HUDEP-2 (cell line): ENCODE measurements around the gene ANAPC13.

Source experiments
- DNase-seq, 76 experiments: peaks; one replicate each; lab custom pipeline; 2025; ENCODE audit not compliant: unreplicated experiment in 76 of 76; lab: John Stamatoyannopoulos, UW

ANAPC13 gene

GRCh38 chr3:134485718-134486576 is at the start of gene ANAPC13, which contains the start of gene CEP63:
ANAPC13 (minus strand) TSS chr3:134485985; CDS start chr3:134482904, 3,081 bp downstream.
CEP63 (plus strand) TSS chr3:134486057; CDS start chr3:134495321, 9,264 bp downstream.
- DNase-seq: peak; percentile 30 to 96 (median 91)

GRCh38 chr3:134535186-134535970 is 49.6 kb upstream of the ANAPC13 start:
- no peak for DNase-seq

GRCh38 chr3:134533493-134533892 is 47.7 kb upstream of the ANAPC13 start:
- no peak for DNase-seq

GRCh38 chr3:134527538-134528186 is 41.9 kb upstream of the ANAPC13 start:
- DNase-seq: no peak

GRCh38 chr3:134527037-134527436 is 41.3 kb upstream of the ANAPC13 start:
- DNase-seq: peak in 22 of 76 experiments; percentile 0 to 28 (median 8)

- no peak for DNase-seq
Measured at GRCh38 chr3:134526319-134526718, 40.5 kb upstream of the ANAPC13 start.

- peak in 1 of 76 experiments; percentile 6 for DNase-seq
Measured at GRCh38 chr3:134525293-134525692, 39.5 kb upstream of the ANAPC13 start.

- DNase-seq: no peak
Measured at GRCh38 chr3:134522541-134522940, 36.8 kb upstream of the ANAPC13 start.

GRCh38 chr3:134517791-134518190 is 32.0 kb upstream of the ANAPC13 start:
- DNase-seq: no peak

GRCh38 chr3:134516905-134517304 is 31.1 kb upstream of the ANAPC13 start:
- no peak for DNase-seq

GRCh38 chr3:134511500-134511899 is 25.7 kb upstream of the ANAPC13 start:
- DNase-seq: no peak

GRCh38 chr3:134505485-134505884 is 19.7 kb upstream of the ANAPC13 start:
- peak in 4 of 76 experiments; percentile 4 to 10 (median 6) for DNase-seq

GRCh38 chr3:134504132-134504531 is 18.3 kb upstream of the ANAPC13 start:
- DNase-seq: no peak

- no peak for DNase-seq
Measured at GRCh38 chr3:134503266-134503665, 17.5 kb upstream of the ANAPC13 start.

- peak in 72 of 76 experiments; percentile 16 to 94 (median 72) for DNase-seq
Measured at GRCh38 chr3:134496471-134497071, 10.8 kb upstream of the ANAPC13 start.

GRCh38 chr3:134495980-134496379 is 10.2 kb upstream of the ANAPC13 start:
- DNase-seq: no peak

- no peak for DNase-seq
Measured at GRCh38 chr3:134494495-134494894, 8.7 kb upstream of the ANAPC13 start.

GRCh38 chr3:134487406-134487805 is 1.6 kb upstream of the ANAPC13 start:
- DNase-seq: peak in 1 of 76 experiments; percentile 6

GRCh38 chr3:134486577-134487041 is 824 bp upstream of the ANAPC13 start:
- DNase-seq: peak in 9 of 76 experiments; percentile 11 to 77 (median 41)

GRCh38 chr3:134485075-134485717 is 589 bp downstream of the ANAPC13 start:
- peak in 5 of 76 experiments; percentile 14 to 51 (median 22) for DNase-seq
